Gastroesophageal sphincter (tissue), 3 donors: ENCODE measurements around the gene PPP2R5B.

Experiments
- CTCF ChIP-seq, 4 experiments: fragments of 200-600 bp in 2 of 4; fragments of 450-650 bp in 2 of 4; sonication (generic) in 1 of 4; IDR thresholded peaks; one replicate each; pipeline ENCODE4 v1.5.1; 2017 to 2019; ENCODE audit warnings: antibody characterized with exemption in 4 of 4, mild to moderate bottlenecking in 2 of 4, moderate library complexity in 2 of 4
- EP300 ChIP-seq: sonication (generic); formaldehyde crosslinking; IDR thresholded peaks from one replicate; pipeline ENCODE4 v1.6.1; 2017; ENCODE audit warnings: antibody characterized with exemption, mild to moderate bottlenecking
- POLR2A ChIP-seq, 2 donors: fragments of 450-650 bp; IDR thresholded peaks; one replicate each; pipeline ENCODE4 v1.6.1; 2017; ENCODE audit warnings: antibody characterized with exemption in 2 of 2, mild to moderate bottlenecking in 2 of 2, moderate library complexity in 1 of 2

- no peak for TF ChIP-seq EP300
- no peak for TF ChIP-seq POLR2A (IDR thresholded peaks at IDR 0.05)
- no peak for TF ChIP-seq CTCF (IDR thresholded peaks at IDR 0.05)
Observed at GRCh38 chr11:64954201-64954600, 29.7 kb downstream of the PPP2R5B start.
